NCI-H2227 (cell line): ENCODE results near the gene ELK1.

Source experiments
- DNase-seq: peaks from one replicate; lab custom pipeline; 2025; ENCODE audit not compliant: unreplicated experiment; lab: John Stamatoyannopoulos, UW

The ELK1 gene

GRCh38 chrX:47646636-47647035, 3.7 kb downstream of the ELK1 start:
- DNase-seq, result no peak

- no peak for DNase-seq
Measured at GRCh38 chrX:47645530-47645929, 4.8 kb downstream of the ELK1 start.

GRCh38 chrX:47644557-47645091, 5.7 kb downstream of the ELK1 start:
- DNase-seq, result peak; percentile 55

GRCh38 chrX:47643926-47644325, 6.4 kb downstream of the ELK1 start:
- DNase-seq, result no peak

GRCh38 chrX:47638816-47639215, 11.5 kb downstream of the ELK1 start:
- DNase-seq, result no peak

GRCh38 chrX:47637546-47638195, 12.7 kb downstream of the ELK1 start:
- no peak for DNase-seq

GRCh38 chrX:47634871-47635575, 15.3 kb downstream of the ELK1 start:
- no peak for DNase-seq

- no peak for DNase-seq
Measured at GRCh38 chrX:47633689-47634590, 16.4 kb downstream of the ELK1 start.

GRCh38 chrX:47632666-47633065, 17.7 kb downstream of the ELK1 start:
- DNase-seq, result no peak

GRCh38 chrX:47631676-47632075, 18.7 kb downstream of the ELK1 start:
- DNase-seq, result no peak

- DNase-seq, result no peak
Measured at GRCh38 chrX:47629419-47630200, 20.8 kb downstream of the ELK1 start, which contains the start of gene CFP. Gene CFP (minus strand): TSS chrX:47629930. CDS start chrX:47629844, 86 bp downstream.

- no peak for DNase-seq
Measured at GRCh38 chrX:47628982-47629381, 21.4 kb downstream of the ELK1 start.

- DNase-seq, result no peak
Measured at GRCh38 chrX:47625365-47625764, 25.0 kb downstream of the ELK1 start.

- DNase-seq, result peak; percentile 98
Measured at GRCh38 chrX:47623540-47624027, 26.8 kb downstream of the ELK1 start.

GRCh38 chrX:47621851-47622250, 28.5 kb downstream of the ELK1 start:
- no peak for DNase-seq

- DNase-seq, result no peak
Measured at GRCh38 chrX:47620303-47620685, 30.1 kb downstream of the ELK1 start.

GRCh38 chrX:47619486-47620302, 30.7 kb downstream of the ELK1 start, which contains the start of gene SYN1:
Gene SYN1 (minus strand): TSS chrX:47619857. CDS start chrX:47619728, 129 bp downstream.
- DNase-seq, result peak; percentile 98

- DNase-seq, result no peak
Measured at GRCh38 chrX:47618923-47619485, 31.4 kb downstream of the ELK1 start.

- DNase-seq, result no peak
Measured at GRCh38 chrX:47614618-47615017, 35.7 kb downstream of the ELK1 start.
